GM19463 (cell line): ENCODE measurements around the gene CTBP1.

Source experiments
- ATAC-seq: cut with Tn5 transposase; IDR thresholded peaks from one replicate; pipeline ENCODE4 v1.9.1; 2021; ENCODE audit warnings: mild to moderate bottlenecking, moderate library complexity; ENCODE audit not compliant: unreplicated experiment

The CTBP1 gene

GRCh38 chr4:1285151-1285789, 36.3 kb upstream of the CTBP1 start:
- no peak for ATAC-seq

- ATAC-seq: no peak
These were observed 34.8 kb upstream of the CTBP1 start for GRCh38 chr4:1283711-1284110.

GRCh38 chr4:1279253-1279652, 30.3 kb upstream of the CTBP1 start:
- ATAC-seq: no peak

- no peak for ATAC-seq
These were observed 29.0 kb upstream of the CTBP1 start for GRCh38 chr4:1277667-1278665.

- ATAC-seq: no peak
These were observed 28.1 kb upstream of the CTBP1 start for GRCh38 chr4:1276984-1277383.

- ATAC-seq: no peak
These were observed 25.9 kb upstream of the CTBP1 start for GRCh38 chr4:1274871-1275270.

- ATAC-seq: no peak
These were observed 22.8 kb upstream of the CTBP1 start for GRCh38 chr4:1271686-1272085.

- ATAC-seq: no peak
These were observed 20.3 kb upstream of the CTBP1 start for GRCh38 chr4:1269209-1269608.

- no peak for ATAC-seq
These were observed 18.2 kb upstream of the CTBP1 start for GRCh38 chr4:1266881-1267763.

GRCh38 chr4:1265351-1265750, 16.4 kb upstream of the CTBP1 start:
- ATAC-seq: no peak

- no peak for ATAC-seq
These were observed 16.0 kb upstream of the CTBP1 start for GRCh38 chr4:1264942-1265341.

GRCh38 chr4:1261107-1261928, 12.4 kb upstream of the CTBP1 start:
- no peak for ATAC-seq

- no peak for ATAC-seq
These were observed 11.6 kb upstream of the CTBP1 start for GRCh38 chr4:1260418-1261106.

GRCh38 chr4:1259966-1260365, 11.0 kb upstream of the CTBP1 start:
- no peak for ATAC-seq

GRCh38 chr4:1258457-1258856, 9.5 kb upstream of the CTBP1 start:
- no peak for ATAC-seq

- ATAC-seq: no peak
These were observed 6.8 kb upstream of the CTBP1 start for GRCh38 chr4:1255699-1256098.

- ATAC-seq: no peak
These were observed 6.2 kb upstream of the CTBP1 start for GRCh38 chr4:1255151-1255550.

- no peak for ATAC-seq
These were observed 4.9 kb upstream of the CTBP1 start for GRCh38 chr4:1253831-1254230.

GRCh38 chr4:1252928-1253492, 4.1 kb upstream of the CTBP1 start:
- no peak for ATAC-seq

- ATAC-seq: no peak
These were observed 2.8 kb upstream of the CTBP1 start for GRCh38 chr4:1251773-1252066.
